Stomach (tissue), 9 donors: Measurements from ENCODE around the gene STUM. TPM values are rescaled to one million over a fixed set of nuclear protein-coding genes. Genes with fewer than 3 reads are reported as not detected.

ENCODE experiments used
- DNase-seq, 2 donors: peaks; one replicate each; pipeline versions ENCODE4 v3.0.0 to v3.0.0-alpha.2; 2013 to 2019
- H3K27ac ChIP-seq, 5 donors: fragments of 200-600 bp in 4 of 5; sonication (generic) in 4 of 5; one replicate each; pipeline ENCODE4 v1.5.1; 2013 to 2019; ENCODE audit warnings: mild to moderate bottlenecking in 1 of 5, moderate library complexity in 1 of 5
- H3K27me3 ChIP-seq, 3 donors: fragments of 200-600 bp; sonication (generic); one replicate each; pipeline ENCODE4 v1.5.1; 2017 to 2019; ENCODE audit warnings: mixed run types in 1 of 3
- H3K36me3 ChIP-seq, 4 donors: fragments of 200-600 bp; sonication (generic); 1 replicate in 3 of 4; 2 replicates in 1 of 4; pipeline ENCODE4 v1.5.1; 2016 to 2019
- H3K4me1 ChIP-seq, 4 donors: fragments of 200-600 bp; sonication (generic); one replicate each; pipeline ENCODE4 v1.5.1; 2016 to 2019
- H3K4me3 ChIP-seq, 4 donors: fragments of 200-600 bp; sonication (generic) in 3 of 4; one replicate each; pipeline ENCODE4 v1.5.1; 2016 to 2019; ENCODE audit warnings: mild to moderate bottlenecking in 1 of 4
- H3K9me3 ChIP-seq, 4 donors: fragments of 200-600 bp; sonication (generic); one replicate each; pipeline ENCODE4 v1.5.1; 2016 to 2019
- CTCF ChIP-seq, 7 experiments: fragments of 450-650 bp in 4 of 7; fragments of 200-600 bp in 3 of 7; sonication (generic) in 3 of 7; IDR thresholded peaks; one replicate each; pipeline ENCODE4 v1.5.1; 2016 to 2019; ENCODE audit warnings: antibody characterized with exemption in 7 of 7, control low read depth in 2 of 7, mild to moderate bottlenecking in 1 of 7
- EP300 ChIP-seq: sonication (generic); formaldehyde crosslinking; IDR thresholded peaks from one replicate; pipeline ENCODE4 v1.6.1; 2017; ENCODE audit warnings: antibody characterized with exemption
- POLR2A ChIP-seq, 4 donors: fragments of 450-650 bp; IDR thresholded peaks; one replicate each; pipeline ENCODE4 v1.6.1; 2016; ENCODE audit warnings: antibody characterized with exemption in 4 of 4, control low read depth in 2 of 4, mild to moderate bottlenecking in 1 of 4, moderate library complexity in 1 of 4
- POLR2AphosphoS5 ChIP-seq, 3 donors: sonication (generic); formaldehyde crosslinking; IDR thresholded peaks; one replicate each; pipeline ENCODE4 v1.6.1; 2016; ENCODE audit warnings: antibody characterized with exemption in 3 of 3
- WGBS, 5 donors: extraction: QIAGEN DNeasy Blood & Tissue Kit in 3 of 5; methylation state at CpG; one replicate each; pipeline versions ENCODE4 v1.1.5 to v1.1.7; 2013 to 2018; 5-methylcytosine and 5-hydroxymethylcytosine counted together
- intact Hi-C: fragments of 100-400 bp; cut with DNase I; formaldehyde crosslinking; loops from one replicate; pipeline ENCODE4 v1.15.1; 2023; ENCODE audit warnings: low total_unique reads
- polyA plus RNA-seq, 3 donors: library from polyadenylated mRNA; stranded (reverse); fragments of 200-250 nt; gene quantifications; one replicate each; pipeline ENCODE4 v1.2.3, GENCODE V29; 2013
- total RNA-seq, 5 donors: library from RNA; depleted of rRNA; stranded (reverse); fragments of >200 nt; gene quantifications; one replicate each; pipeline versions ENCODE4 v1.1.0 to v1.2.3, GENCODE V29; 2014 to 2016
- donor health status: healthy with polysubstance abuse.
- donor health status: Bipolar disorder and iron deficiency.
- donor health status: healthy.

Gene STUM
- total and polyA plus RNA-seq, 8 donors, result under 0.01 to 2.8 (median 1.5) TPM

- H3K27me3 ChIP-seq, result peaks cover 0 to 16% (median 5%) of the 10 kb centered on the region in 3 donors
- no peaks in the 10 kb centered on the region for H3K9me3 ChIP-seq
- no peaks in the 10 kb centered on the region for H3K36me3 ChIP-seq
- no peak for TF ChIP-seq POLR2AphosphoS5 (IDR thresholded peaks at IDR 0.05)
- no peak for TF ChIP-seq EP300
- no peak for TF ChIP-seq POLR2A (IDR thresholded peaks at IDR 0.05)
- no peak for TF ChIP-seq CTCF (IDR thresholded peaks at IDR 0.05)
- DNase-seq, result peak in 1 of 2 donors; percentile 13
- H3K27ac ChIP-seq, result no peak overlapping the region
- no peak overlapping the region for H3K4me3 ChIP-seq
- 69 to 91% (median 88%) methylated on average over 1 of the region's 1 CpG for WGBS, 5 donors
- no peaks in the 10 kb centered on the region for H3K4me1 ChIP-seq
- intact Hi-C loops, result no loop called here
Measured at GRCh38 chr1:226510453-226510852, 38.1 kb upstream of the STUM start.

- no peaks in the 10 kb centered on the region for H3K36me3 ChIP-seq
- H3K9me3 ChIP-seq, result no peaks in the 10 kb centered on the region
- no peak overlapping the region for H3K27ac ChIP-seq
- DNase-seq, result peak in 1 of 2 donors; percentile 9
- TF ChIP-seq CTCF (IDR thresholded peaks at IDR 0.05) (no peak), POLR2A (IDR thresholded peaks at IDR 0.05) (no peak), EP300 (no peak), POLR2AphosphoS5 (IDR thresholded peaks at IDR 0.05) (no peak)
- H3K27me3 ChIP-seq, result peaks cover 0 to 8% (median 0%) of the 10 kb centered on the region in 3 donors
- H3K4me3 ChIP-seq, result no peak overlapping the region
- WGBS, 5 donors, result 74 to 86% (median 86%) methylated on average over 3 of the region's 3 CpGs
- intact Hi-C loops, result no loop called here
- H3K4me1 ChIP-seq, result no peaks in the 10 kb centered on the region
Measured at GRCh38 chr1:226511296-226511695, 37.3 kb upstream of the STUM start.

- peak in 1 of 2 donors; percentile 1 for DNase-seq
- H3K9me3 ChIP-seq, result no peaks in the 10 kb centered on the region
- WGBS, 5 donors, result 73 to 90% (median 81%) methylated on average over 2 of the region's 2 CpGs
- H3K4me1 ChIP-seq, result no peaks in the 10 kb centered on the region
- no peak overlapping the region for H3K4me3 ChIP-seq
- intact Hi-C loops, result no loop called here
- no peak for TF ChIP-seq POLR2AphosphoS5 (IDR thresholded peaks at IDR 0.05)
- no peak for TF ChIP-seq EP300
- no peak for TF ChIP-seq POLR2A (IDR thresholded peaks at IDR 0.05)
- TF ChIP-seq CTCF (IDR thresholded peaks at IDR 0.05), result no peak
- no peak overlapping the region for H3K27ac ChIP-seq
- H3K36me3 ChIP-seq, result no peaks in the 10 kb centered on the region
- H3K27me3 ChIP-seq, result peaks cover 0 to under 1% (median 0%) of the 10 kb centered on the region in 3 donors
Measured at GRCh38 chr1:226512076-226512728, 36.4 kb upstream of the STUM start.

GRCh38 chr1:226518375-226518774 is 30.2 kb upstream of the STUM start:
- intact Hi-C loops, result no loop called here
- no peaks in the 10 kb centered on the region for H3K36me3 ChIP-seq
- H3K4me1 ChIP-seq, result no peaks in the 10 kb centered on the region
- no peak for DNase-seq
- 91 to 94% (median 92%) methylated on average over 3 of the region's 3 CpGs for WGBS, 5 donors
- no peaks in the 10 kb centered on the region for H3K9me3 ChIP-seq
- peaks cover 0 to 5% (median 0%) of the 10 kb centered on the region in 3 donors for H3K27me3 ChIP-seq
- no peak overlapping the region for H3K27ac ChIP-seq
- TF ChIP-seq POLR2AphosphoS5 (IDR thresholded peaks at IDR 0.05) (no peak), POLR2A (IDR thresholded peaks at IDR 0.05) (no peak), CTCF (IDR thresholded peaks at IDR 0.05) (no peak), EP300 (no peak)
- no peak overlapping the region for H3K4me3 ChIP-seq
